AG04450 (cell line): Measurements from ENCODE around the gene UTRN. TPM values are rescaled to one million over a fixed set of nuclear protein-coding genes. Genes with fewer than 3 reads are reported as not detected.

ENCODE experiments used
- CTCF ChIA-PET: fragments of 300-600, 350-600 bp; formaldehyde crosslinking; extraction: SDS; loops from one replicate; lab custom pipeline; 2022; ENCODE audit warnings: antibody characterized with exemption, inconsistent platforms; lab: Charles Lee
- POLR2A ChIA-PET: fragments of 350-600 bp; formaldehyde crosslinking; extraction: SDS; loops from one replicate; lab custom pipeline; 2021; ENCODE audit warnings: antibody characterized with exemption, inconsistent platforms; lab: Yijun Ruan, JAX
- DNase-seq: peaks from one replicate; pipeline ENCODE4 v3.0.0-alpha.2; 2011; ENCODE audit warnings: low read depth, low spot score
- H3K27ac ChIP-seq: one replicate; pipeline ENCODE4 v1.5.1; 2012; ENCODE audit warnings: low read depth, low read length, control low read depth
- H3K27me3 ChIP-seq: one replicate; pipeline ENCODE4 v1.6.0; 2012; ENCODE audit warnings: low read length; ENCODE audit not compliant: control insufficient read depth, insufficient read depth
- H3K4me3 ChIP-seq: 2 replicates; pipeline ENCODE4 v1.5.1; 2011; ENCODE audit warnings: mild to moderate bottlenecking, low read depth, low read length, control low read depth
- H3K9me3 ChIP-seq: 2 replicates; pipeline ENCODE4 v1.5.1; 2012; ENCODE audit warnings: low read length; ENCODE audit not compliant: control insufficient read depth, insufficient read depth
- CTCF ChIP-seq: IDR thresholded peaks from 2 replicates; pipeline ENCODE4 v1.5.1; 2011; ENCODE audit warnings: low read depth, low read length, control low read depth, inconsistent platforms
- polyA plus RNA-seq: library from polyadenylated mRNA; depleted of rRNA; stranded (reverse); fragments of >200 nt; gene quantifications from 2 replicates; pipeline ENCODE4 v1.2.3, GENCODE V29; 2011

Gene UTRN
- polyA plus RNA-seq, 1 experiment: 32.1 TPM

GRCh38 chr6:144277605-144278227 is 7.4 kb upstream of the UTRN start:
- ChIA-PET POLR2A (no interaction called here), CTCF (interaction anchor here (1.2 kb wide), 1 partner anchor 203 kb away, joined by 3 read pairs; no protein-coding TSS in a partner anchor)
- Histone ChIP-seq H3K27me3 (no peaks in the 10 kb centered on the region), H3K9me3 (no peaks in the 10 kb centered on the region), H3K27ac (no peak overlapping the region), H3K4me3 (no peak overlapping the region)
- TF ChIP-seq CTCF: no peak
- no peak for DNase-seq

GRCh38 chr6:144278659-144279314 is 6.3 kb upstream of the UTRN start:
- no peak for TF ChIP-seq CTCF
- no peak overlapping the region for H3K4me3 ChIP-seq
- no peaks in the 10 kb centered on the region for H3K9me3 ChIP-seq
- ChIA-PET POLR2A (no interaction called here), CTCF (no interaction called here)
- H3K27ac ChIP-seq: no peak overlapping the region
- no peak for DNase-seq
- H3K27me3 ChIP-seq: no peaks in the 10 kb centered on the region

- H3K4me3 ChIP-seq: no peak overlapping the region
- TF ChIP-seq CTCF: no peak
- H3K27ac ChIP-seq: no peak overlapping the region
- no peaks in the 10 kb centered on the region for H3K9me3 ChIP-seq
- H3K27me3 ChIP-seq: no peaks in the 10 kb centered on the region
- DNase-seq: no peak
- ChIA-PET POLR2A (no interaction called here), CTCF (no interaction called here)
These were observed 5.5 kb upstream of the UTRN start for GRCh38 chr6:144279484-144280150.

- peak; percentile 54 for TF ChIP-seq CTCF
- no peak for DNase-seq
- Histone ChIP-seq H3K27me3 (no peaks in the 10 kb centered on the region), H3K27ac (peak overlapping the region; percentile 25), H3K4me3 (peak overlapping the region; percentile 83), H3K9me3 (peaks cover 6% of the 10 kb centered on the region)
- CTCF ChIA-PET: interaction anchor here (0.6 to 1.0 kb wide), 3 partner anchors 16 to 198 kb away, joined by 3 to 6 read pairs (median 4); no protein-coding TSS in a partner anchor
- POLR2A ChIA-PET: interaction anchor here (0.6 to 0.7 kb wide), 4 partner anchors 35 to 782 kb away, joined by 3 to 4 read pairs (median 4); no protein-coding TSS in a partner anchor
These were observed 1.3 kb upstream of the UTRN start for GRCh38 chr6:144283646-144284477.
